Activated CD4-positive, alpha-beta T cell treated with anti-CD3 and anti-CD28 coated beads for 4 hours (primary cell): ENCODE data around the gene WNT16.

Experiments
- DNase-seq, 2 donors: peaks; one replicate each; pipeline ENCODE4 v3.0.0-alpha.2; 2020

WNT16 gene

GRCh38 chr7:121344497-121344896 lies 15.7 kb downstream of the WNT16 start:
- no peak for DNase-seq

GRCh38 chr7:121351682-121352081 lies 22.9 kb downstream of the WNT16 start:
- DNase-seq: no peak

GRCh38 chr7:121352323-121352722 lies 23.5 kb downstream of the WNT16 start:
- DNase-seq: no peak

- no peak for DNase-seq
Measured at GRCh38 chr7:121355574-121355973, 26.8 kb downstream of the WNT16 start.

- no peak for DNase-seq
Measured at GRCh38 chr7:121360564-121360963, 31.8 kb downstream of the WNT16 start.

GRCh38 chr7:121366852-121367431 lies 38.1 kb downstream of the WNT16 start:
- peak; percentile 6 to 40 for DNase-seq

GRCh38 chr7:121369462-121369861 lies 40.7 kb downstream of the WNT16 start:
- no peak for DNase-seq

GRCh38 chr7:121371367-121371766 lies 42.6 kb downstream of the WNT16 start:
- no peak for DNase-seq

- DNase-seq: no peak
Measured at GRCh38 chr7:121371883-121372282, 43.1 kb downstream of the WNT16 start.

- DNase-seq: no peak
Measured at GRCh38 chr7:121372376-121373010, 43.7 kb downstream of the WNT16 start.

- DNase-seq: no peak
Measured at GRCh38 chr7:121373177-121373576, 44.4 kb downstream of the WNT16 start.

- DNase-seq: no peak
Measured at GRCh38 chr7:121376979-121377378, 48.2 kb downstream of the WNT16 start.

- DNase-seq: no peak
Measured at GRCh38 chr7:121379930-121380329, 51.1 kb downstream of the WNT16 start.

- DNase-seq: no peak
Measured at GRCh38 chr7:121382473-121382872, 53.7 kb downstream of the WNT16 start.

GRCh38 chr7:121383235-121383910 lies 54.6 kb downstream of the WNT16 start:
- DNase-seq: no peak

- DNase-seq: no peak
Measured at GRCh38 chr7:121384265-121384664, 55.5 kb downstream of the WNT16 start.

- no peak for DNase-seq
Measured at GRCh38 chr7:121385056-121385799, 56.4 kb downstream of the WNT16 start.

- DNase-seq: no peak
Measured at GRCh38 chr7:121385800-121386179, 57.0 kb downstream of the WNT16 start.

GRCh38 chr7:121388950-121389349 lies 60.1 kb downstream of the WNT16 start:
- no peak for DNase-seq

- no peak for DNase-seq
Measured at GRCh38 chr7:121390109-121390508, 61.3 kb downstream of the WNT16 start.

GRCh38 chr7:121390617-121391016 lies 61.8 kb downstream of the WNT16 start:
- no peak for DNase-seq
